Thoracic aorta (tissue), 2 donors: ENCODE data around the gene AP5S1. TPM values are rescaled to one million over a fixed set of nuclear protein-coding genes. Genes with fewer than 3 reads are reported as not detected.

ENCODE experiments used
- ATAC-seq: fragments of 150-250 bp; one replicate; pipeline ENCODE4 v1.8.0; 2017; ENCODE audit warnings: low read depth; ENCODE audit not compliant: insufficient number of reproducible peaks, low FRiP score
- DNase-seq: peaks from one replicate; pipeline ENCODE4 v3.0.0-alpha.2; 2020; ENCODE audit warnings: low spot score
- H3K27ac ChIP-seq, 2 donors: fragments of 200-600 bp; sonication (generic); 1 replicate in 1 of 2; 2 replicates in 1 of 2; pipeline ENCODE4 v1.5.1; 2016; ENCODE audit warnings: mild to moderate bottlenecking in 2 of 2, moderate library complexity in 2 of 2
- H3K27me3 ChIP-seq: fragments of 200-600 bp; sonication (generic); replicated peaks from 2 replicates; pipeline ENCODE4 v1.6.0; 2016; ENCODE audit warnings: mild to moderate bottlenecking; ENCODE audit not compliant: insufficient read depth
- H3K36me3 ChIP-seq: fragments of 200-600 bp; sonication (generic); one replicate; pipeline ENCODE4 v1.5.1; 2016
- H3K4me1 ChIP-seq, 2 donors: fragments of 200-600 bp; sonication (generic); 1 replicate in 1 of 2; 2 replicates in 1 of 2; pipeline versions ENCODE4 v1.5.1 to v1.6.0; 2016; ENCODE audit warnings: low read depth in 2 of 2, mild to moderate bottlenecking in 1 of 2; ENCODE audit not compliant: control insufficient read depth in 1 of 2
- H3K4me3 ChIP-seq: fragments of 200-600 bp; sonication (generic); 2 replicates; pipeline ENCODE4 v1.5.1; 2016; ENCODE audit warnings: mild to moderate bottlenecking
- H3K9me3 ChIP-seq: fragments of 200-600 bp; sonication (generic); 2 replicates; pipeline ENCODE4 v1.5.1; 2016
- CTCF ChIP-seq: fragments of 200-600 bp; sonication (generic); IDR thresholded peaks from one replicate; pipeline ENCODE4 v1.5.1; 2019; ENCODE audit warnings: antibody characterized with exemption
- total RNA-seq, 2 donors: library from RNA; depleted of rRNA; stranded (reverse); fragments of >200 nt; gene quantifications; one replicate each; pipeline versions ENCODE4 v1.1.0 to v1.2.3, GENCODE V29; 2016

Gene AP5S1
- total RNA-seq, result 10 to 100 TPM; 12.3 to 18.0 TPM

- DNase-seq, result peak; percentile 93
- H3K4me3 ChIP-seq, result peak within 1 kb of the TSS; percentile 82
- peak within 1 kb of the TSS; percentile 92 to 94 for H3K27ac ChIP-seq
- peaks cover 4 to 21% of the 10 kb centered on the region in 2 donors for H3K4me1 ChIP-seq
- H3K9me3 ChIP-seq, result no peaks in the 10 kb centered on the region
- peak; percentile 99 for TF ChIP-seq CTCF
- peaks cover 19% of the 10 kb centered on the region for H3K36me3 ChIP-seq
- H3K27me3 ChIP-seq, result no peaks in the 10 kb centered on the region
- peak; percentile 93 for ATAC-seq
Observed at GRCh38 chr20:3820048-3820900, at the start of gene AP5S1. Gene AP5S1 (plus strand): TSS chr20:3820547. CDS start chr20:3822118, 1,571 bp downstream.

DNA sequence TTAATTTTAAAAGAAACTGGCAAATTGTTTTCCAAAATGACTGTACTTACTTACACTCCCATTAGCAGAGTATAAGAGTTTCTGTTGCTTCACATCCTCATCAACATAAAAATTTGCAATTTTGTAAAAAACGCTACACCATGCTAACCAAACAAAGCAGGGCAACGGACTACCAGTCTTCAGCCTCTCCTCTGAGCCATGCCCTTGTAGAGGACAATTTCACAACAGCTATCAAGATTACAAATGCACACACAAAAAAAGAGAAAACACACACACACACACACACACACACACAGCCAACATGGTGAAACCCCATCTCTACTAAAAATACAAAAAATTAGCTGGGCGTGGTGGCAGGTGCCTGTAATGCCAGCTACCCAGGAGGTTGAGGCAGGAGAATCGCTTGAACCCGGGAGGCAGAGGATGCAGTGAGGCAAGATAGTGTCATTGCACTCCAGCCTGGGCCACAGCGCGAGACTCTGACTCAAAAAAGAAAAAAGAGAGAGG, 48.7 kb upstream of the AP5S1 start:
- no peak for TF ChIP-seq CTCF
- no peaks in the 10 kb centered on the region for H3K9me3 ChIP-seq
- no peak overlapping the region for H3K27ac ChIP-seq
- DNase-seq (no peak), ATAC-seq (no peak)
- H3K27me3 ChIP-seq, result no peaks in the 10 kb centered on the region
- no peaks in the 10 kb centered on the region for H3K36me3 ChIP-seq
- peaks cover 12 to 21% of the 10 kb centered on the region in 2 donors for H3K4me1 ChIP-seq
- no peak overlapping the region for H3K4me3 ChIP-seq

DNA sequence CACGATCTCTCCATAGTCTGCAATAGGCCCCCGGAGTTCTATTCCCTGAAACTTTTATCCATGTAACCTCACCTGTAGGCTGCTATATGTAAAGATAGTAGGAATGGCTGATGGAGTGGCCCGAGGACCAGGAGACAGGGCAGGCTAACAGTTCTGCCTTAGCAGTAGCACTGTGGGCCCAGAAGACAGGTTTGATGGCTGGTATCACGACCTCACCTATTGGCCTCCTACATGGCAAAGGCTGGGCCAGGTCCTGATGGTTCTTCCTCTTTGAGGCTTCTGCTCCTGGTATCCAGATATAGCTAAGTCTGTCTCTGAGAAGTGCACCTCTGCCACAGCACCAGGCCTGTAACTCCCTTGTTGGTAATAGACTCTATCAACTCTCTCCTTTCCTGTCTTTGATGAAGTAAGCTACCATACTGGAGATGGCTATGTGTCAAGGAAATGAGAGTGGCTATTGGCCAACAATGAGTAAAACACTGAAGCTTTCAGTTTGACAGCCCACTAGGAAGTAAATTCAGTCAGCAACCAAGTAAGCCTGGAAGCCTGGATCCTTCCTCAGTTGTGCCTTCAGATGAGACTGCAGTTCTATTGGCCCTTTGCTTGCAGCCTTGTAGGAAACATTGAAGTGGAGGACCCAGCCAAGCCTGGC, 44.8 kb upstream of the AP5S1 start:
- peaks cover 8 to 15% of the 10 kb centered on the region in 2 donors for H3K4me1 ChIP-seq
- H3K27ac ChIP-seq, result no peak overlapping the region
- no peaks in the 10 kb centered on the region for H3K36me3 ChIP-seq
- H3K9me3 ChIP-seq, result no peaks in the 10 kb centered on the region
- no peak for TF ChIP-seq CTCF
- DNase-seq (no peak), ATAC-seq (no peak)
- H3K27me3 ChIP-seq, result no peaks in the 10 kb centered on the region
- no peak overlapping the region for H3K4me3 ChIP-seq

- H3K27ac ChIP-seq, result no peak overlapping the region
- no peak for DNase-seq
- no peak for ATAC-seq
Observed at GRCh38 chr20:3777381-3777715, 43.0 kb upstream of the AP5S1 start.

More at GRCh38 chr20:3777381-3777715, 43.0 kb upstream of the AP5S1 start:
- H3K4me3 ChIP-seq, result peak overlapping the region; percentile 80
- no peaks in the 10 kb centered on the region for H3K9me3 ChIP-seq
- H3K27me3 ChIP-seq, result no peaks in the 10 kb centered on the region
- no peak for TF ChIP-seq CTCF
- H3K36me3 ChIP-seq, result no peaks in the 10 kb centered on the region
- H3K4me1 ChIP-seq, result peaks cover 11 to 21% of the 10 kb centered on the region in 2 donors
